OCI-M2 (cell line): ENCODE results near the gene ARID3A.

Experiments used
- DNase-seq: peaks from one replicate; lab custom pipeline; 2025; ENCODE audit not compliant: unreplicated experiment; lab: John Stamatoyannopoulos, UW

Gene ARID3A

GRCh38 chr19:929203-929890 is 3.5 kb downstream of the ARID3A start:
- no peak for DNase-seq

GRCh38 chr19:929891-930258 is 4.0 kb downstream of the ARID3A start:
- DNase-seq = no peak

- no peak for DNase-seq
These were observed 6.2 kb downstream of the ARID3A start for GRCh38 chr19:931860-932647.

GRCh38 chr19:932648-933552 is 7.1 kb downstream of the ARID3A start:
- DNase-seq = no peak

GRCh38 chr19:933553-933882 is 7.7 kb downstream of the ARID3A start:
- no peak for DNase-seq

- DNase-seq = no peak
These were observed 8.5 kb downstream of the ARID3A start for GRCh38 chr19:934197-934840.

- DNase-seq = no peak
These were observed 9.1 kb downstream of the ARID3A start for GRCh38 chr19:934865-935479.

- no peak for DNase-seq
These were observed 10.3 kb downstream of the ARID3A start for GRCh38 chr19:936175-936546.

GRCh38 chr19:937259-937694 is 11.4 kb downstream of the ARID3A start:
- no peak for DNase-seq

- DNase-seq = no peak
These were observed 12.5 kb downstream of the ARID3A start for GRCh38 chr19:938233-938923.

- no peak for DNase-seq
These were observed 13.6 kb downstream of the ARID3A start for GRCh38 chr19:939439-939838.

GRCh38 chr19:939922-940321 is 14.1 kb downstream of the ARID3A start:
- DNase-seq = no peak

GRCh38 chr19:940591-941291 is 14.9 kb downstream of the ARID3A start:
- DNase-seq = no peak

- no peak for DNase-seq
These were observed 15.7 kb downstream of the ARID3A start for GRCh38 chr19:941292-942132.

GRCh38 chr19:942133-942645 is 16.4 kb downstream of the ARID3A start:
- no peak for DNase-seq

- DNase-seq = no peak
These were observed 17.8 kb downstream of the ARID3A start for GRCh38 chr19:943551-944170.

GRCh38 chr19:944171-944567 is 18.3 kb downstream of the ARID3A start:
- no peak for DNase-seq

- DNase-seq = no peak
These were observed 18.9 kb downstream of the ARID3A start for GRCh38 chr19:944663-945241.
